Esophagus muscularis mucosa (tissue), 4 donors: ENCODE measurements around the gene PLEKHH1. TPM values are rescaled to one million over a fixed set of nuclear protein-coding genes. Genes with fewer than 3 reads are reported as not detected.

Experiments
- DNase-seq: peaks from one replicate; pipeline ENCODE4 v3.0.0-alpha.2; 2017; ENCODE audit errors: extremely low spot score
- H3K27ac ChIP-seq, 4 donors: fragments of 200-600 bp; sonication (generic); replicated peaks in 1 of 4; 1 replicate in 3 of 4; 2 replicates in 1 of 4; pipeline ENCODE4 v1.5.1; 2016 to 2019; ENCODE audit warnings: mild to moderate bottlenecking in 1 of 4
- H3K27me3 ChIP-seq, 4 donors: fragments of 200-600 bp; sonication (generic); one replicate each; pipeline versions ENCODE4 v1.5.1 to v1.6.0; 2016 to 2019
- H3K36me3 ChIP-seq, 4 donors: fragments of 200-600 bp; sonication (generic); one replicate each; pipeline ENCODE4 v1.5.1; 2016 to 2019
- H3K4me1 ChIP-seq, 4 donors: fragments of 200-600 bp; sonication (generic); one replicate each; pipeline ENCODE4 v1.5.1; 2016 to 2019
- H3K4me3 ChIP-seq, 4 donors: fragments of 200-600 bp; sonication (generic); 1 replicate in 2 of 4; 2 replicates in 2 of 4; pipeline ENCODE4 v1.5.1; 2016 to 2019; ENCODE audit warnings: mild to moderate bottlenecking in 4 of 4, moderate library complexity in 1 of 4
- H3K9me3 ChIP-seq, 4 donors: fragments of 200-600 bp; sonication (generic); 1 replicate in 3 of 4; 2 replicates in 1 of 4; pipeline ENCODE4 v1.5.1; 2016 to 2019
- EP300 ChIP-seq: sonication (generic); formaldehyde crosslinking; IDR thresholded peaks from one replicate; pipeline ENCODE4 v1.6.1; 2017; ENCODE audit warnings: antibody characterized with exemption
- POLR2A ChIP-seq: fragments of 450-650 bp; IDR thresholded peaks from one replicate; pipeline ENCODE4 v1.6.1; 2017; ENCODE audit warnings: antibody characterized with exemption, moderate library complexity, mild to moderate bottlenecking, low read depth
- POLR2AphosphoS5 ChIP-seq, 2 donors: sonication (generic); formaldehyde crosslinking; IDR thresholded peaks; one replicate each; pipeline ENCODE4 v1.6.1; 2017; ENCODE audit warnings: antibody characterized with exemption in 2 of 2
- WGBS: methylation state at CpG from one replicate; pipeline ENCODE4 v1.1.5; 2018; 5-methylcytosine and 5-hydroxymethylcytosine counted together
- intact Hi-C: fragments of 100-400 bp; cut with DNase I; formaldehyde crosslinking; loops from one replicate; pipeline ENCODE4 v1.15.1; 2023
- total RNA-seq, 4 donors: library from RNA; depleted of rRNA; stranded (reverse); fragments of >200 nt; gene quantifications; one replicate each; pipeline versions ENCODE4 v1.1.0 to v1.2.1, GENCODE V29; 2016
- TF ChIP-seq, protein P1 (sequence below), 3 experiments: fragments of 200-600 bp in 2 of 3; fragments of 450-650 bp in 1 of 3; sonication (generic) in 2 of 3; IDR thresholded peaks; one replicate each; pipeline ENCODE4 v1.5.1; 2017 to 2019; ENCODE audit warnings: antibody characterized with exemption in 3 of 3, mild to moderate bottlenecking in 2 of 3, moderate library complexity in 1 of 3

Gene PLEKHH1
- total RNA-seq, 4 donors from 2014 or later, result 1.7 to 3.8 (median 2.4) TPM

DNA sequence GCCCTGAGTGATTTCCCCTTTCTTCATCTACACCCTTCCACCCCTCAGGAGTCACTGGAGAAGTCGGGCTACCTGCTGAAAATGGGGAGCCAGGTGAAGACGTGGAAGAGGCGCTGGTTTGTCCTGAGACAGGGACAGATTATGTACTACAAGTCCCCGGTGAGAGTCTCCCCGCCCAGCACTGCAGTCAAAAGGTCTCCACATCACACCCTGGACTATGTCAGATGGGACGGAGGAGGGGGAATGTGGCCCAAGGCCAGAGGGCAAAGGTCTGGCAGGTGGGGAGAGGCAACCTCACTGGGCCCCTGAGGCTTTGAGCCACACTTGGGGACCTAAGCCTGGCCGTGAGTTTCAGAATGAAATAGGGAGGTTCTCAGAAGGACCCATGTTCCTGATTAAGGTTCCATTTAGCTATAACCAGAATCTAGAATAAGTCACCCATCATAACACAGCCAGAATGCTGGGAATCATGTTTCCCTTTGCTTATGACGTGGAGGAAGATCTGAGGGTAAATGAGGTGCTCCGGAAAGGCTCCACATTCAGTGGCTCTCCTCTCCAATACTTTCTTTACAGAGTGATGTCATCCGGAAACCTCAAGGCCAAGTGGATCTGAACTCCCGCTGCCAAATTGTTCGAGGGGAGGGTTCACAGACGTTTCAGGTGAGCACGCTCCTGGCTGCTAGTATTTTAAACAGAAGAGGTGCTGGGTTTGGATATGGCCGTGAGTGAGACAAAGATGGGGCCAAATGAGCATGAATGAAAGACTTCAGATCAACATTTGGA, 40.3 kb downstream of the PLEKHH1 start:
- Histone ChIP-seq H3K4me3 (no peak overlapping the region), H3K4me1 (no peaks in the 10 kb centered on the region), H3K27ac (no peak overlapping the region), H3K36me3 (peaks cover 0 to 18% (median 3%) of the 10 kb centered on the region in 4 donors), H3K9me3 (no peaks in the 10 kb centered on the region), H3K27me3 (no peaks in the 10 kb centered on the region)
- WGBS, result 84% methylated on average over 15 of the region's 15 CpGs
- intact Hi-C loops, result loop anchor here (5.0 kb wide), 1 partner anchor 46 kb away; no protein-coding TSS in a partner anchor
- no peak for TF ChIP-seq EP300
- TF ChIP-seq, protein P1, sequence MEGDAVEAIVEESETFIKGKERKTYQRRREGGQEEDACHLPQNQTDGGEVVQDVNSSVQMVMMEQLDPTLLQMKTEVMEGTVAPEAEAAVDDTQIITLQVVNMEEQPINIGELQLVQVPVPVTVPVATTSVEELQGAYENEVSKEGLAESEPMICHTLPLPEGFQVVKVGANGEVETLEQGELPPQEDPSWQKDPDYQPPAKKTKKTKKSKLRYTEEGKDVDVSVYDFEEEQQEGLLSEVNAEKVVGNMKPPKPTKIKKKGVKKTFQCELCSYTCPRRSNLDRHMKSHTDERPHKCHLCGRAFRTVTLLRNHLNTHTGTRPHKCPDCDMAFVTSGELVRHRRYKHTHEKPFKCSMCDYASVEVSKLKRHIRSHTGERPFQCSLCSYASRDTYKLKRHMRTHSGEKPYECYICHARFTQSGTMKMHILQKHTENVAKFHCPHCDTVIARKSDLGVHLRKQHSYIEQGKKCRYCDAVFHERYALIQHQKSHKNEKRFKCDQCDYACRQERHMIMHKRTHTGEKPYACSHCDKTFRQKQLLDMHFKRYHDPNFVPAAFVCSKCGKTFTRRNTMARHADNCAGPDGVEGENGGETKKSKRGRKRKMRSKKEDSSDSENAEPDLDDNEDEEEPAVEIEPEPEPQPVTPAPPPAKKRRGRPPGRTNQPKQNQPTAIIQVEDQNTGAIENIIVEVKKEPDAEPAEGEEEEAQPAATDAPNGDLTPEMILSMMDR (IDR thresholded peaks at IDR 0.05), result no peak
- TF ChIP-seq POLR2AphosphoS5 (IDR thresholded peaks at IDR 0.05), result no peak
- TF ChIP-seq POLR2A, result no peak
- DNase-seq, result no peak

DNA sequence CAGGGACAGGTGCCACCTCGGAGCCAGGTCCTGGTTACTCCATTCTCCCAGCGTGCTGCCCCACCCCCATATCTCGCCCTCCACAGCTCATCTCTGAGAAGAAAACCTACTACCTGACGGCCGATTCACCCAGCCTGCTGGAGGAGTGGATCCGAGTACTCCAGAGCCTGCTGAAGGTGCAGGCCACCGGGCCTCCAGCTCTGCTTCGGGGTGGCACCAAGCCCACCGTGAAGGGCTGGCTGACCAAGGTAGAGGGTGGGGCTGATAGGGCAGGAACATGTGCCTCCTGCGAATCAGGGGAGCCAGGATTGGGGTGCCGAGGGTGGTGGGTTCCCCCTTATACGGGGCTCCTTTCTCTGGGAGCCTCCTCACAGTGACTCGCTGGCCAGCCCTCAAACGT, 41.1 kb downstream of the PLEKHH1 start:
- Histone ChIP-seq H3K4me1 (no peaks in the 10 kb centered on the region), H3K27me3 (no peaks in the 10 kb centered on the region), H3K4me3 (no peak overlapping the region), H3K9me3 (no peaks in the 10 kb centered on the region), H3K27ac (no peak overlapping the region), H3K36me3 (peaks cover 0 to 25% (median 8%) of the 10 kb centered on the region in 4 donors)
- no peak for DNase-seq
- 85% methylated on average over 13 of the region's 14 CpGs for WGBS
- no peak for TF ChIP-seq POLR2AphosphoS5 (IDR thresholded peaks at IDR 0.05)
- TF ChIP-seq EP300, result no peak
- no peak for TF ChIP-seq POLR2A
- TF ChIP-seq, protein P1 (IDR thresholded peaks at IDR 0.05), result no peak
- intact Hi-C loops, result loop anchor here (5.0 kb wide), 1 partner anchor 47 kb away; no protein-coding TSS in a partner anchor

DNA sequence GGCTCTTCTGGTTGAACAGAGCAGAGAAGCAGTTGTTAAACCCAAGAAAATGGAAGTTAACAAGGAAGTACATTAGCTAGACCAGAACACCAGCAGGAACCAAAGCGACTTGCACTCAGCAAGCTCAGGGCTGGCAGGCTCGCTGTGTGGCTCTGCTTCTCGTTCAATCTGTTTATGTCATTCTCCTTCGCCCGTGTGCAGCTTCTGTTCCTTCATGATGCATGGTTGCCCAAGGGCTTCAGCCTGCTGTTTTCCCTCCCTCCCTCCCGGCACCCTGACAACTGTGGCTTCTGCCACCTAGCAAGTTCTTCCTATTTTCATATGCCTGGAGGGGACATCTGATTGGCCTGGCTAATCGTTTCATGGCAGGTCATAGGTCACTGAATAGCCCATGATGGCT, 41.7 kb downstream of the PLEKHH1 start:
- no peaks in the 10 kb centered on the region for H3K9me3 ChIP-seq
- peaks cover 0 to 32% (median 13%) of the 10 kb centered on the region in 4 donors for H3K36me3 ChIP-seq
- TF ChIP-seq POLR2A (no peak), POLR2AphosphoS5 (IDR thresholded peaks at IDR 0.05) (no peak), EP300 (no peak)
- TF ChIP-seq, protein P1 (IDR thresholded peaks at IDR 0.05), result no peak
- H3K4me1 ChIP-seq, result no peaks in the 10 kb centered on the region
- no peak for DNase-seq
- WGBS, result 81% methylated on average over 7 of the region's 7 CpGs
- no peak overlapping the region for H3K27ac ChIP-seq
- intact Hi-C loops, result loop anchor here (5.0 kb wide), 1 partner anchor 48 kb away; no protein-coding TSS in a partner anchor
- no peaks in the 10 kb centered on the region for H3K27me3 ChIP-seq
- H3K4me3 ChIP-seq, result no peak overlapping the region

DNA sequence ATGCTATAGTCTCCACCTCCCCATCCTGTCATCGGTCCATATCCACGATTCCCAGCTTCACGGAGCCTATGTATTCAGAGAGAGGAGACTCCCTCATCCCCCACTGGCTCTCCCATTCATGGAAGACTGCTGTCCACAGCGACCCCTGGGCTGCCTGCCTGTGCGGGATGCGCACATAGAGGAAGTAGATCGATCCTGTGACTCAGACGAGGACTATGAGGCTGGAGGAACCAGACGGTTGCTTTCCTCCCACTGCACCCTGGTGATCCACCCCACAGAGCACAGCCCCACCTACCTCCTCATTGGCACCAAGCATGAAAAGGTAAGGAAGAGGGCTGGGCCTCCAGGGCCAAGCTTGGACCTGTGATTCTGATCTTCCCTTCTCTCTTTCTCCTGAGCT, 42.6 kb downstream of the PLEKHH1 start:
- Histone ChIP-seq H3K9me3 (no peaks in the 10 kb centered on the region), H3K36me3 (peaks cover 0 to 41% (median 20%) of the 10 kb centered on the region in 4 donors), H3K27ac (no peak overlapping the region), H3K27me3 (no peaks in the 10 kb centered on the region), H3K4me1 (no peaks in the 10 kb centered on the region), H3K4me3 (no peak overlapping the region)
- no peak for TF ChIP-seq POLR2A
- TF ChIP-seq, protein P1 (IDR thresholded peaks at IDR 0.05), result no peak
- no peak for TF ChIP-seq POLR2AphosphoS5 (IDR thresholded peaks at IDR 0.05)
- no peak for TF ChIP-seq EP300
- 79% methylated on average over 6 of the region's 9 CpGs for WGBS
- intact Hi-C loops, result no loop called here
- DNase-seq, result no peak
